Retinal pigment epithelial cell (primary cell): ENCODE results near the gene PGM1.
A peak's percentile ranks its signal among the peaks of the same experiment; 100 is the strongest.

ENCODE experiments used
- DNase-seq: peaks from one replicate; pipeline ENCODE4 v3.0.0-alpha.2; 2010; ENCODE audit warnings: low read depth
- H3K4me3 ChIP-seq: 2 replicates; pipeline ENCODE4 v1.5.1; 2011; ENCODE audit warnings: mild to moderate bottlenecking, low read length, control low read depth, moderate library complexity
- TF ChIP-seq, protein P1 (sequence below): conservative IDR thresholded peaks from 2 replicates; pipeline ENCODE4 v1.5.1; 2011; ENCODE audit warnings: low read depth, low read length, control low read depth, inconsistent platforms

PGM1 gene

GRCh38 chr1:63670164-63670563 lies 77.0 kb downstream of the PGM1 start:
- no peak overlapping the region for H3K4me3 ChIP-seq
- TF ChIP-seq, protein P1, sequence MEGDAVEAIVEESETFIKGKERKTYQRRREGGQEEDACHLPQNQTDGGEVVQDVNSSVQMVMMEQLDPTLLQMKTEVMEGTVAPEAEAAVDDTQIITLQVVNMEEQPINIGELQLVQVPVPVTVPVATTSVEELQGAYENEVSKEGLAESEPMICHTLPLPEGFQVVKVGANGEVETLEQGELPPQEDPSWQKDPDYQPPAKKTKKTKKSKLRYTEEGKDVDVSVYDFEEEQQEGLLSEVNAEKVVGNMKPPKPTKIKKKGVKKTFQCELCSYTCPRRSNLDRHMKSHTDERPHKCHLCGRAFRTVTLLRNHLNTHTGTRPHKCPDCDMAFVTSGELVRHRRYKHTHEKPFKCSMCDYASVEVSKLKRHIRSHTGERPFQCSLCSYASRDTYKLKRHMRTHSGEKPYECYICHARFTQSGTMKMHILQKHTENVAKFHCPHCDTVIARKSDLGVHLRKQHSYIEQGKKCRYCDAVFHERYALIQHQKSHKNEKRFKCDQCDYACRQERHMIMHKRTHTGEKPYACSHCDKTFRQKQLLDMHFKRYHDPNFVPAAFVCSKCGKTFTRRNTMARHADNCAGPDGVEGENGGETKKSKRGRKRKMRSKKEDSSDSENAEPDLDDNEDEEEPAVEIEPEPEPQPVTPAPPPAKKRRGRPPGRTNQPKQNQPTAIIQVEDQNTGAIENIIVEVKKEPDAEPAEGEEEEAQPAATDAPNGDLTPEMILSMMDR, result no peak
- DNase-seq, result no peak

- no peak overlapping the region for H3K4me3 ChIP-seq
- DNase-seq, result no peak
- TF ChIP-seq, protein P1, result no peak
These were observed 78.3 kb downstream of the PGM1 start for GRCh38 chr1:63671514-63671913.

- no peak overlapping the region for H3K4me3 ChIP-seq
- TF ChIP-seq, protein P1, result peak; percentile 89
- peak; percentile 62 for DNase-seq
These were observed 81.1 kb downstream of the PGM1 start for GRCh38 chr1:63674238-63674864.

GRCh38 chr1:63674865-63675419 lies 81.7 kb downstream of the PGM1 start:
- no peak overlapping the region for H3K4me3 ChIP-seq
- TF ChIP-seq, protein P1, result no peak
- no peak for DNase-seq

- DNase-seq, result no peak
- TF ChIP-seq, protein P1, result no peak
These were observed 82.3 kb downstream of the PGM1 start for GRCh38 chr1:63675420-63675931.

DNA sequence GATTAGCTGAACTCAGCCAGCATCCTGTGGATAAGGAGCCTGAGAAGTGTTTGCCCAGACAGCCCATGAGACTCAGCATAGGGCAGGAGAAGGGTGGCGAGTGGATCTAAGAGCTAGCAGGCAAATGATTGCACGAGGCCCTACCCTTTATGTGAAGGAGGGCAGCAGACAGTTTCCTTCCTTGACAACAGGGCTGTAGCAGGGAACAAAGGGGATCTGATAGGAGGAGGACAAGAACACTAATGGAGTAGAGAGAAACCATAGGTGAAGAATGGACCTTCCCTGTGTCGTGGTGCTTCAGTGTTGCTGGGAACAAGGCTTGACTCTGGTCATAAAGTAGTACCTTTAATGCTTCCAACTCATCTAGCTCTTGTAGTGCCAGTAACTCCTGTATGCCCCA lies 84.3 kb downstream of the PGM1 start:
- TF ChIP-seq, protein P1, result no peak
- no peak for DNase-seq
- no peak overlapping the region for H3K4me3 ChIP-seq

More at GRCh38 chr1:63675420-63675931, 82.3 kb downstream of the PGM1 start:
- no peak overlapping the region for H3K4me3 ChIP-seq

DNA sequence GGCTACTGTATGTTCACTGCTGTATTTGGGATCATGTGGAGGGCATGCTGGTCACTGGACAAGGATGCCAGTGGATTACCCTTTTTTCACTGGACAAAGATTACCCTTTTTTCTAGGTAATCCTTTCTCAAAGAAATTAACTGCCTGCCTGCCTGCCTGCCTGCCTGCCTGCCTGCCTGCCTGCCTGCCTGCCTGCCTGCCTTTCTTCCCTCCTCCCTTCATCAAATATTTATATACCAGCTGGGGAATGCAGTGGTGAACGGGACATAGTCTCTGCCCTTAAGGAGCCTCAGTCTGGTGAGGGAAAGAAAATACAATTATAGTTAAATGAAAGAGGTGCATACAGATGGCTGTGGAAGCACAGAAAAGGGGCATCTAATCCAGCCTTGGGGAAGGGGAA lies 85.0 kb downstream of the PGM1 start:
- DNase-seq, result no peak
- TF ChIP-seq, protein P1, result no peak
- H3K4me3 ChIP-seq, result no peak overlapping the region
